ACC112 (cell line): Measurements from ENCODE around the gene ABHD10.

ENCODE experiments used
- H2AFZ ChIP-seq: fragments of 200-600 bp; sonication (generic); one replicate; pipeline ENCODE4 v1.6.0; 2017; ENCODE audit warnings: antibody characterized with exemption, low read length; ENCODE audit not compliant: unreplicated experiment
- H3K27ac ChIP-seq: fragments of 200-600 bp; sonication (generic); 2 replicates; pipeline ENCODE4 v1.5.1; 2014; ENCODE audit warnings: low read depth, mild to moderate bottlenecking, antibody characterized with exemption, low read length, moderate library complexity
- H3K27me3 ChIP-seq: fragments of 200-600 bp; sonication (generic); 2 replicates; pipeline ENCODE4 v1.6.1; 2014; ENCODE audit warnings: mild to moderate bottlenecking, antibody characterized with exemption, low read length, moderate library complexity, mixed read lengths; ENCODE audit not compliant: insufficient read depth
- H3K36me3 ChIP-seq: fragments of 200-600 bp; sonication (generic); 2 replicates; pipeline ENCODE4 v1.6.1; 2016; ENCODE audit warnings: mild to moderate bottlenecking, antibody characterized with exemption, low read length, moderate library complexity, mixed read lengths; ENCODE audit not compliant: insufficient read depth
- H3K4me1 ChIP-seq: fragments of 200-600 bp; sonication (generic); one replicate; pipeline ENCODE4 v1.6.1; 2016; ENCODE audit warnings: low read length, mixed read lengths; ENCODE audit not compliant: insufficient read depth, unreplicated experiment, control insufficient read depth
- H3K4me3 ChIP-seq: fragments of 200-600 bp; sonication (generic); 2 replicates; pipeline ENCODE4 v1.5.1; 2014; ENCODE audit warnings: mild to moderate bottlenecking, low read depth, low read length
- H3K79me2 ChIP-seq: fragments of 200-600 bp; sonication (generic); one replicate; pipeline ENCODE4 v1.6.0; 2016; ENCODE audit warnings: low read length; ENCODE audit not compliant: control insufficient read depth, unreplicated experiment, insufficient read depth

The ABHD10 gene

GRCh38 chr3:111979434-111980038, 710 bp downstream of the ABHD10 start:
- peaks cover 18% of the 10 kb centered on the region for H3K4me1 ChIP-seq
- no peak overlapping the region for H3K27ac ChIP-seq
- peaks cover 44% of the 10 kb centered on the region for H3K79me2 ChIP-seq
- H3K4me3 ChIP-seq: peak overlapping the region; percentile 95
- H3K36me3 ChIP-seq: peaks cover 4% of the 10 kb centered on the region
- no peaks in the 10 kb centered on the region for H3K27me3 ChIP-seq
- H2AFZ ChIP-seq: peak overlapping the region; percentile 96

- Histone ChIP-seq H3K27ac (no peak overlapping the region), H3K4me1 (peaks cover 27% of the 10 kb centered on the region), H3K4me3 (peak overlapping the region; percentile 95), H3K36me3 (no peaks in the 10 kb centered on the region), H3K79me2 (peaks cover 50% of the 10 kb centered on the region), H3K27me3 (no peaks in the 10 kb centered on the region), H2AFZ (no peak overlapping the region)
These were observed 2.1 kb downstream of the ABHD10 start for GRCh38 chr3:111980716-111981456.

GRCh38 chr3:111981457-111981763, 2.6 kb downstream of the ABHD10 start:
- H3K27ac ChIP-seq: no peak overlapping the region
- H3K79me2 ChIP-seq: peaks cover 50% of the 10 kb centered on the region
- no peak overlapping the region for H2AFZ ChIP-seq
- no peaks in the 10 kb centered on the region for H3K36me3 ChIP-seq
- H3K27me3 ChIP-seq: no peaks in the 10 kb centered on the region
- H3K4me1 ChIP-seq: peaks cover 27% of the 10 kb centered on the region
- no peak overlapping the region for H3K4me3 ChIP-seq

GRCh38 chr3:111984636-111985298, 5.9 kb downstream of the ABHD10 start:
- Histone ChIP-seq H3K27me3 (no peaks in the 10 kb centered on the region), H3K4me3 (no peak overlapping the region), H3K27ac (no peak overlapping the region), H3K4me1 (peaks cover 27% of the 10 kb centered on the region), H3K36me3 (peaks cover 15% of the 10 kb centered on the region; the same call in 1 of the 2 replicates), H2AFZ (no peak overlapping the region), H3K79me2 (peaks cover 40% of the 10 kb centered on the region)

- no peak overlapping the region for H2AFZ ChIP-seq
- H3K36me3 ChIP-seq: peaks cover 23% of the 10 kb centered on the region
- peaks cover 21% of the 10 kb centered on the region for H3K79me2 ChIP-seq
- no peak overlapping the region for H3K4me3 ChIP-seq
- no peak overlapping the region for H3K27ac ChIP-seq
- peaks cover 12% of the 10 kb centered on the region for H3K4me1 ChIP-seq
- no peaks in the 10 kb centered on the region for H3K27me3 ChIP-seq
These were observed 8.0 kb downstream of the ABHD10 start for GRCh38 chr3:111986800-111987199.

GRCh38 chr3:111989061-111989678, 10.3 kb downstream of the ABHD10 start:
- Histone ChIP-seq H2AFZ (no peak overlapping the region), H3K79me2 (peaks cover 7% of the 10 kb centered on the region), H3K4me1 (peaks cover 9% of the 10 kb centered on the region), H3K36me3 (peaks cover 24% of the 10 kb centered on the region), H3K27me3 (no peaks in the 10 kb centered on the region), H3K27ac (no peak overlapping the region), H3K4me3 (no peak overlapping the region)

GRCh38 chr3:111993038-111993437, 14.2 kb downstream of the ABHD10 start:
- H3K27ac ChIP-seq: no peak overlapping the region
- no peaks in the 10 kb centered on the region for H3K27me3 ChIP-seq
- H3K4me3 ChIP-seq: no peak overlapping the region
- no peaks in the 10 kb centered on the region for H3K4me1 ChIP-seq
- peaks cover 12% of the 10 kb centered on the region for H3K36me3 ChIP-seq
- no peak overlapping the region for H2AFZ ChIP-seq
- H3K79me2 ChIP-seq: no peaks in the 10 kb centered on the region

GRCh38 chr3:111998636-111999483, 20.0 kb downstream of the ABHD10 start, which contains the start of gene TAGLN3:
Gene TAGLN3, plus strand, starts transcription at chr3:111998922. Its CDS starts 501 bp downstream, at chr3:111999423.
- no peaks in the 10 kb centered on the region for H3K36me3 ChIP-seq
- H3K27ac ChIP-seq: no peak within 1 kb of the TSS
- H3K27me3 ChIP-seq: no peaks in the 10 kb centered on the region
- no peaks in the 10 kb centered on the region for H3K79me2 ChIP-seq
- peaks cover 17% of the 10 kb centered on the region for H3K4me1 ChIP-seq
- peak within 1 kb of the TSS; percentile 96 for H2AFZ ChIP-seq
- peak within 1 kb of the TSS; percentile 71 for H3K4me3 ChIP-seq

GRCh38 chr3:111999484-112000324, 20.9 kb downstream of the ABHD10 start:
- no peak overlapping the region for H3K27ac ChIP-seq
- no peaks in the 10 kb centered on the region for H3K79me2 ChIP-seq
- H3K4me1 ChIP-seq: peaks cover 17% of the 10 kb centered on the region
- H3K36me3 ChIP-seq: no peaks in the 10 kb centered on the region
- H2AFZ ChIP-seq: peak overlapping the region; percentile 96
- H3K27me3 ChIP-seq: no peaks in the 10 kb centered on the region
- peak overlapping the region; percentile 71 for H3K4me3 ChIP-seq
